NCI-H2196 (cell line): ENCODE data around the gene OR1S2.
"Not testable (repeated sequence)": the region's sequence is repeated elsewhere in the genome, so short reads cannot be mapped to it uniquely, and the experiment has no call there.

Source experiments
- DNase-seq: peaks from one replicate; lab custom pipeline; 2025; ENCODE audit not compliant: unreplicated experiment; lab: John Stamatoyannopoulos, UW

OR1S2 gene

GRCh38 chr11:58204042-58204441 lies at the start of gene OR1S2:
TSS of gene OR1S2 (minus strand) at chr11:58204142. CDS start at chr11:58204142, 0 bp downstream.
- DNase-seq, result no peak

- no peak for DNase-seq
Observed at GRCh38 chr11:58243954-58244353, 40.0 kb upstream of the OR1S2 start.

GRCh38 chr11:58227956-58228615 lies 24.1 kb upstream of the OR1S2 start:
- DNase-seq, result no peak

DNA sequence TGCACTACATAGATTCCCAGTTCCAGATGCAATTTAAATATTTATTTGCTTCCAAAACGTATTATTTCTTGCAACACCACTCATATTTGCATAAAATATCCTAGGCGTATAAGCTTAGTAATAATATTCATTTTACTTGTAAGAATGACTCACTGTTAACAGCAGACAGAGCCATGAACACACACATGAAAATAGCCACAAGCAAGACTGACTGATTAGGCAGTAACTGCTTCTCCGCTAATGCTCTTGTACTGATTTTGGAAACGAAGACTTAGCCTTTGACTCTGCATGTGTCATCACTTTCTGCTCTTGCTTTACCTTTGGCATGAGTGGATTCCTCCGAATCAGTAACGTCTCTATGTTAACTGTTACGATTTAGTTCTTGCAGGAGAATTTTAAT lies 18.8 kb upstream of the OR1S2 start:
- no peak for DNase-seq

- DNase-seq, result no peak
Observed at GRCh38 chr11:58216476-58216875, 12.5 kb upstream of the OR1S2 start.

DNA sequence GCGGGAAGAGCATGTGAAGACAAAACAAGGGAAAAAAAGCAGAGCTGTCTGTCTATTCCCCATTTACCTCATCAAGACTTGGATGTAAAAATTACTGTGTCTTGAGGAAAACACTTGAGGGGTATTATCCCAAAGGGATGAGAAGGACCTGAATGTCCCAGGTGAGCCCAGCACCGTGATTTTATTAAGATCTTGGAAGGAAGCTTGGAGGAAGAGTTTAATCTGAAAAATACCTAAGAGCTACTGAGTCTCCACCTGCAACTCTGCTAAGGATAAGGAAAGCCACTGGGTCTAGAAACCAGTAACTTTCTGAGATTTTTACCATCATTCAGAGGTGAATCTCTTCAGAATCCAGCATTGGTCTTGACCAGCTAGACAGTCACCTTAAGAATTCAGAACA lies 8.5 kb upstream of the OR1S2 start, which contains the start of gene OR1S1:
Gene OR1S1 (plus strand): TSS at position 301 of the 400 bp plus-strand sequence.
- DNase-seq, result not testable (repeated sequence)

DNA sequence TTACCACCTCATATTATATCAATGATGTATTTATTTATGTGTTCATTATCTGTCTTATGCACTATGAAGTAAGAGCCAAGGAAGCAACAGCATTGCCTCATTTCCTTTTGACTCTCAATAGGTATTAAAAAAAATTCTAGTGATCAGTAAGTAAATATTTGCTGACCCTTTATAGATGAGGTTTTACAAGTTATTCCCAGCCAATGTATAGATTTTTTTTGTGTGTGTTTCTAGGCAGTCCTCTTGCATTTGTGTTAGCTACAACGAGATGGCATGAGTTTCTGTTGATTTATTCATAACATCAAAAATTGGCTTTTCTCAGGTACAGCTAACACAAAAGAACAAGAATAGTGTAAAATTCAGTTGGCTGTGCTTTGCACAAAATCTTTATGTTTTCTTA lies 4.7 kb downstream of the OR1S2 start:
- no peak for DNase-seq

DNA sequence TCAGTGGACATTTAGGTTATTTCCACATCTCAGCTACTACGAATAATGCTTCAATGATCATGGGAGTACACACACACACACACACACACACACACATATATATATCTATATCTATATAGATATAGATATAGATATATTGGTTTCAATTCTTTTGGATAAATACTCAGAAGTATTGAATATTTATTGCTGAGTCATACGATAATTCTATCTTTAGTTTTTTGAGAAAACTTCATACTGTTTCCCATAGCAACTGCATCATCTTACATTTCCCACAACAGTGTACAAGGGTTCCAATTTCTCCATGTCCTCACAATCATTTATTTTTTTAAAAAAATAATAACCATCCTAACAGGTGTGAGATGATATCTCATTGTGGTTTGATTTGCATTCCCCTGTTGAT lies 8.0 kb downstream of the OR1S2 start:
- no peak for DNase-seq

- DNase-seq, result no peak
Observed at GRCh38 chr11:58193391-58193790, 10.6 kb downstream of the OR1S2 start.

DNA sequence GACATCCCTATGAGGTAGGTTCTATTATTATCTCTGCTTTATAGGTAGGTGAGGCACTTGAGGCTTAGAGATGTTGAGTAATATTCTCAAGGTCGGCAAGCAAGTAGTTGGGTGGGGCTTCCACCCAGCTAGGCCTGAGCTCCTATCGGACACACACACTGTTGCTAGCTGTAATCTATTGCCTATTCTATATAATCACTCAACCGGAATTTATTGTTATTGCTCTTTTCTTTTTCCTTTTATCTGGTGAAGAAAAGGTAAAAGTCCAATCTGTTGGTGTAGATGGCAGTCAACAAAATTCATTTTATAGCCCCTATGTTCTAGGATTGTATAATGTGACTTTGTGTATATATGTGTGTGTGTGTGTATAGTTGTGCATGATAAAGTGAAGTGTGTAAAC lies 11.7 kb downstream of the OR1S2 start:
- no peak for DNase-seq

DNA sequence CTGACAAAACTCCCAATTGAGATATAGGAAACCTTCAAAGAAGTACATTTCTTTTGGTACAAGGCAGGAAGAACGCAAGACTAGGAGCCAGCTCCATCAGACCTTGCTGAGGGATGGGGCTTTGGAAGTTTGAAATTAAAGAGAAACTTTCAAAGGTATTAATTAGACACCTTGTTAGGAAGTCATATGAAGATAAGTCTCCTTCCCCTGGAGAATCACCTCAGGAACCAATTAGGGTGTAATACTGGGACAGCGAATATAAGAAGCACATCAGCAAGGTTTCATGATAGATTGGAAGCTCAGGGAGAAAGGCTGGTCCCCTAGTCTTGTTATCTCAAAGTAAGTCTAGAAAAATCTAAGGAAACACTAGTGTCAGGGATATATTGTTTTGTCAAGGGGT lies 15.2 kb downstream of the OR1S2 start, which contains the start of gene OR9Q2:
Gene OR9Q2 (plus strand): TSS at position 301 of the 400 bp plus-strand sequence. CDS start 1,421 bp downstream, outside the sequence.
- no peak for DNase-seq

DNA sequence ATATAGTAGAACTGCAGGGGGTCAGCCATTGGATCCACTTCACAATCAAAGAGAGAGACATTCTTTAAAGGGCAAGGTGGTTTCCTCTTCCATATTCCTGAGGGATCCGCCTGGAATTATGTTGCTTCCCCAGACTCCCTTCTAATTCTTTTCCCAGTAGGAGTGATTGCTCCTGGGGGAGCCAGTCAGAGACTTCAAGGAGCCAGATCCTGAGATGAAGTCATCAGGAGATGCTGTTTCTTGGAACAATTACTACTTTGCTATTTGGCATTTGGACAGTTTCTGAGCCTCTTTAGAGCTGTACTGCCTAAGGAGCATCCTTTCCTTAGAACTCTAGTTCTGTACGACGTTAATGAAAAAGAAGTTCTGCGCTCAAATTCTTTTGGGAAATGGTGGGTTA lies 17.0 kb downstream of the OR1S2 start:
- no peak for DNase-seq

DNA sequence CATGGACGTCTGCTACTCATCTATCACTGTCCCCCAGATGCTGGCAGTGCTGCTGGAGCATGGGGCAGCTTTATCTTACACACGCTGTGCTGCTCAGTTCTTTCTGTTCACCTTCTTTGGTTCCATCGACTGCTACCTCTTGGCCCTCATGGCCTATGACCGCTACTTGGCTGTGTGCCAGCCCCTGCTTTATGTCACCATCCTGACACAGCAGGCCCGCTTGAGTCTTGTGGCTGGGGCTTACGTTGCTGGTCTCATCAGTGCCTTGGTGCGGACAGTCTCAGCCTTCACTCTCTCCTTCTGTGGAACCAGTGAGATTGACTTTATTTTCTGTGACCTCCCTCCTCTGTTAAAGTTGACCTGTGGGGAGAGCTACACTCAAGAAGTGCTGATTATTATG lies 24.3 kb downstream of the OR1S2 start:
- no peak for DNase-seq

- no peak for DNase-seq
Observed at GRCh38 chr11:58178444-58178843, 25.5 kb downstream of the OR1S2 start.

- DNase-seq, result no peak
Observed at GRCh38 chr11:58177409-58178054, 26.4 kb downstream of the OR1S2 start.

DNA sequence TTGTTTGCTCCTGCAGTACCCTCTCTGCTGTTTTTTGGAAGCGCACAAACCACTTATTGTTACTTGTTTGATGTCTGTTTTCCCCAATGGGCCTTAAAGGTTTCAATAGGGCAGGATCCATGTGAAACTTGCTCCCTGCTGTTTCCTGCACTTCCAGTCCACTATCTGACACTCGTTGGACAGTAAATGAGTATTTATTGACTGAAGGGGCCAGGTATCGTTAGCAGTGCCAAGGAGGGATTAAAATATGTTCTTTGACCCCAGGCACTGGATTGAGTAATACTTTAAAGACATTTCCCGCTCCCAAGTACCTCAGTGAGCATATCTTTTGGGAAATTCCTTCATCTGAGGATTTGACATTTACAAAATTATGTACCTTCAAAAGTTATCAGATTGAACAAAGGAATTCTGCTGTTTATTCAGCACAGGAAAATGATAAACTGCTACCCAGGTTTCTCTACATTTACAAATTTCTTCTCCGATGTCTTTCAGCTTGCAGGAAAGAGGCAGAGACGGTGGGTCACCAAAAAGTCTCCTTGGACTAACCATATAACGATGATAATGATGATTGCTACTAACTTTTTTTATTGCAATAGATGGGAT lies 38.3 kb downstream of the OR1S2 start:
- no peak for DNase-seq

- DNase-seq, result no peak
Observed at GRCh38 chr11:58164990-58165389, 39.0 kb downstream of the OR1S2 start.

DNA sequence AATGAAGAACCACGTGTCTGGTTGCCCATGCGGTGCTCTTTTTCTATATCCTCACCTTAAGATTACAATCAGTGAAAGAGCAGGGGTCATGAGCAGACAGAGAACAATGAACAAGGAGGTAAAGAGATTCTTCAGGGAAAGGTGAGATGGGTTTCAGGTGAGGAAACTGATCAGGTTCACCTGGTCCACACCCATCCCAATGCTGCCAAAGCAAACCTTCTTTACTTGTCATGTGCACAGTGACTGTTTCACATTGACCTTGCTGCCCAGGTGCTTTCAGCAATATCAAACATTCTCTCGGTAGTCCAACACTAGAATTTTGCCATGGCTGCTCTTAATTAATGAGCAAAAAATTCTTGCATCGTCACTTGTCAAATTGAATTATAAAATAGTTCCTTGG lies 39.6 kb downstream of the OR1S2 start:
- no peak for DNase-seq
